ENCODE data around the gene TRAPPC8. TPM values are rescaled to one million over a fixed set of nuclear protein-coding genes. Genes with fewer than 3 reads are reported as not detected.

TRAPPC8 gene
- total and polyA plus RNA-seq, 2 of the 13 experiments (the other 11 are each of a cell fraction or from before 2014, with no cell fraction given): 34.6 to 50.8 TPM

GRCh38 chr18:31983976-31984375 is 41.0 kb upstream of the TRAPPC8 start (continued):
- TF ChIP-seq KIAA2018 (CRISPR knock-in tag; IDR thresholded peaks at IDR 0.05; ENCODE audit: borderline replicate concordance) (no peak), ZNF460 (CRISPR knock-in tag; IDR thresholded peaks at IDR 0.05; ENCODE audit: borderline replicate concordance) (peak; percentile 20; the same call in 1 of the 2 replicates), TFDP2 (CRISPR knock-in tag; IDR thresholded peaks at IDR 0.05) (no peak)
